HepG2 (cell line): Measurements from ENCODE around the gene MRPL27. TPM values are rescaled to one million over a fixed set of nuclear protein-coding genes. Genes with fewer than 3 reads are reported as not detected.
A peak's percentile ranks its signal among the peaks of the same experiment; 100 is the strongest.

ENCODE experiments used
- ATM ChIP-seq: fragments of 450-650 bp; IDR thresholded peaks from 2 replicates; pipeline ENCODE4 v1.7.1; 2017; ENCODE audit warnings: mild to moderate bottlenecking, borderline replicate concordance
- FOXM1 ChIP-seq: sonication (generic); formaldehyde crosslinking; IDR thresholded peaks from 2 replicates; pipeline ENCODE4 v1.5.0; 2020; ENCODE audit warnings: missing genetic modification reagents
- HDAC6 ChIP-seq: fragments of 200-600 bp; sonication (generic); IDR thresholded peaks from 2 replicates; pipeline ENCODE4 v1.7.0; 2017; ENCODE audit warnings: mild to moderate bottlenecking, antibody characterized with exemption, low read length, low read depth
- MAFF ChIP-seq: IDR thresholded peaks from 2 replicates; pipeline ENCODE4 v1.6.1; 2011; ENCODE audit warnings: low read depth, low read length, improper control_type of control experiment
- PRMT3 ChIP-seq: sonication (generic); formaldehyde crosslinking; IDR thresholded peaks from 2 replicates; pipeline ENCODE4 v1.8.1; 2022; ENCODE audit warnings: low read depth, mild to moderate bottlenecking, moderate library complexity, missing genetic modification reagents, borderline replicate concordance
- RAD51 ChIP-seq: fragments of 450-650 bp; IDR thresholded peaks from 2 replicates; pipeline ENCODE4 v1.6.1; 2016; ENCODE audit warnings: borderline replicate concordance
- SNAPC4 ChIP-seq: sonication (generic); formaldehyde crosslinking; IDR thresholded peaks from 2 replicates; pipeline ENCODE4 v1.4.0; 2020; ENCODE audit warnings: mild to moderate bottlenecking, missing genetic modification reagents
- SNRNP70 ChIP-seq: fragments of 200-400 bp; formaldehyde crosslinking; IDR thresholded peaks from 2 replicates; pipeline ENCODE4 v1.6.1; 2017; ENCODE audit warnings: mild to moderate bottlenecking, low read depth, low read length, moderate library complexity
- STAT6 ChIP-seq: sonication (generic); formaldehyde crosslinking; IDR thresholded peaks from 2 replicates; pipeline ENCODE4 v1.4.0; 2020; ENCODE audit warnings: missing genetic modification reagents, mild to moderate bottlenecking, borderline replicate concordance
- ZKSCAN1 ChIP-seq: fragments of 150-350 bp; IDR thresholded peaks from 2 replicates; pipeline ENCODE4 v1.6.1; 2014; ENCODE audit warnings: low read length
- ZNF33B ChIP-seq: sonication (generic); formaldehyde crosslinking; IDR thresholded peaks from 2 replicates; pipeline ENCODE4 v1.5.1; 2020; ENCODE audit warnings: mild to moderate bottlenecking, missing genetic modification reagents
- ZNF362 ChIP-seq: sonication (generic); formaldehyde crosslinking; IDR thresholded peaks from 2 replicates; pipeline ENCODE4 v1.4.0; 2020; ENCODE audit warnings: missing genetic modification reagents, mild to moderate bottlenecking, borderline replicate concordance
- ZNF430 ChIP-seq: sonication (generic); formaldehyde crosslinking; IDR thresholded peaks from 2 replicates; pipeline ENCODE4 v1.9.0; 2021; ENCODE audit warnings: mild to moderate bottlenecking, missing genetic modification reagents
- ZNF468 ChIP-seq: sonication (generic); formaldehyde crosslinking; IDR thresholded peaks from 2 replicates; pipeline ENCODE4 v1.8.0; 2022; ENCODE audit warnings: mild to moderate bottlenecking, moderate library complexity, missing genetic modification reagents
- ZNF709 ChIP-seq: sonication (generic); formaldehyde crosslinking; IDR thresholded peaks from 2 replicates; pipeline ENCODE4 v1.5.0; 2020; ENCODE audit warnings: mild to moderate bottlenecking, missing genetic modification reagents
- ZNF724P ChIP-seq: sonication (generic); formaldehyde crosslinking; IDR thresholded peaks from 2 replicates; pipeline ENCODE4 v1.8.0; 2022; ENCODE audit warnings: missing genetic modification reagents, borderline replicate concordance
- ZNF761 ChIP-seq: sonication (generic); formaldehyde crosslinking; conservative IDR thresholded peaks from 2 replicates; pipeline ENCODE4 v1.4.0; 2020; ENCODE audit warnings: mild to moderate bottlenecking, missing genetic modification reagents
- ZNF839 ChIP-seq: sonication (generic); formaldehyde crosslinking; IDR thresholded peaks from 2 replicates; pipeline ENCODE4 v1.4.0; 2020; ENCODE audit warnings: missing genetic modification reagents, mild to moderate bottlenecking, borderline replicate concordance
- polyA plus RNA-seq, 8 experiments: library from polyadenylated mRNA; depleted of rRNA in 3 of 8; stranded (reverse) in 7 of 8; unstranded in 1 of 8; fragments of >200 nt; fragmentation: Illumina TruSeq in 4 of 8; extraction: Trizol in 4 of 8; gene quantifications; 2 replicates each; pipeline versions ENCODE4 v1.2.1 to v1.2.3, GENCODE V29; 2011 to 2016; ENCODE audit warnings: low read depth in 4 of 8, missing spikeins in 1 of 8, mixed read lengths in 1 of 8; ENCODE audit not compliant: insufficient read depth in 1 of 8
- total RNA-seq, 5 experiments: library from RNA; depleted of rRNA; stranded (reverse); fragments of >200 nt; fragmentation: Illumina TruSeq; extraction: Trizol; gene quantifications; 2 replicates each; pipeline ENCODE4 v1.2.3, GENCODE V29; 2016; ENCODE audit warnings: low read depth in 1 of 5

Gene MRPL27
- total and polyA plus RNA-seq, 2 of the 13 experiments (the other 11 are each of a cell fraction or from before 2014, with no cell fraction given), result 137 to 217 TPM

- 0 out of 2 replicates have a peak, but pooled peaks have one; percentile 23 for TF ChIP-seq ZNF709
- no peak for TF ChIP-seq RAD51
- TF ChIP-seq FOXM1 (CRISPR knock-in tag), result no peak
- TF ChIP-seq ZNF468 (CRISPR knock-in tag), result no peak; the same call in 1 of the 2 replicates
- TF ChIP-seq ZNF761 (CRISPR knock-in tag), result no peak
- peak; percentile 61; the same call in 1 of the 2 replicates for TF ChIP-seq ZNF33B (CRISPR knock-in tag)
- TF ChIP-seq SNAPC4 (CRISPR knock-in tag), result no peak
- no peak for TF ChIP-seq PRMT3 (CRISPR knock-in tag)
- no peak for TF ChIP-seq HDAC6
- no peak for TF ChIP-seq ATM
- TF ChIP-seq SNRNP70, result no peak
- no peak for TF ChIP-seq MAFF
- 0 out of 2 replicates have a peak, but pooled peaks have one; percentile 25 for TF ChIP-seq ZNF430 (CRISPR knock-in tag)
- TF ChIP-seq ZNF362 (CRISPR knock-in tag), result no peak
- 0 out of 2 replicates have a peak, but pooled peaks have one; percentile 38 for TF ChIP-seq ZNF839 (CRISPR knock-in tag)
- TF ChIP-seq ZNF724P, result no peak
- TF ChIP-seq ZKSCAN1, result no peak
- no peak for TF ChIP-seq STAT6
Measured at GRCh38 chr17:50346313-50347116, 26.5 kb downstream of the MRPL27 start (continued).
